Chondrocyte (in vitro differentiated cells): Measurements from ENCODE around the gene AOC2. TPM values are rescaled to one million over a fixed set of nuclear protein-coding genes. Genes with fewer than 3 reads are reported as not detected.
"Not testable (repeated sequence)": the region's sequence is repeated elsewhere in the genome, so short reads cannot be mapped to it uniquely, and the experiment has no call there.

Experiments used
- DNase-seq: peaks from one replicate; pipeline ENCODE4 v3.0.0; 2021; ENCODE audit warnings: mixed read lengths, low spot score
- H3K27ac Mint-ChIP-seq: one replicate; pipeline ENCODE4 v1.8.0; 2021; ENCODE audit warnings: mild to moderate bottlenecking, moderate library complexity, mixed read lengths; ENCODE audit not compliant: unreplicated experiment
- H3K27me3 Mint-ChIP-seq: 2 replicates; pipeline ENCODE4 v1.8.0; 2021; ENCODE audit warnings: low read depth, mixed read lengths
- H3K36me3 Mint-ChIP-seq: 2 replicates; pipeline ENCODE4 v1.8.0; 2021; ENCODE audit warnings: low read depth, mixed read lengths
- H3K4me1 Mint-ChIP-seq: 2 replicates; pipeline ENCODE4 v1.8.0; 2021; ENCODE audit warnings: low read depth, mild to moderate bottlenecking, mixed read lengths
- H3K4me3 Mint-ChIP-seq: one replicate; pipeline ENCODE4 v1.8.0; 2021; ENCODE audit warnings: mild to moderate bottlenecking, moderate library complexity, mixed read lengths; ENCODE audit not compliant: unreplicated experiment
- H3K9me3 Mint-ChIP-seq: 2 replicates; pipeline ENCODE4 v1.8.0; 2021; ENCODE audit warnings: low read depth, mixed read lengths
- CTCF ChIP-seq: fragments of 200-600 bp; sonication (generic); IDR thresholded peaks from 2 replicates; pipeline ENCODE4 v1.5.0; 2021; ENCODE audit warnings: antibody characterized with exemption, mild to moderate bottlenecking, moderate library complexity
- total RNA-seq: library from RNA; stranded (reverse); gene quantifications from 3 replicates; pipeline ENCODE4 v1.2.1, GENCODE V29; 2021

Gene AOC2
- total RNA-seq, 1 donor from 2014 or later = 1.4 TPM

- H3K27ac Mint-ChIP-seq = no peak overlapping the region
- H3K9me3 Mint-ChIP-seq = peaks cover 6% of the 10 kb centered on the region
- no peak overlapping the region for H3K4me3 Mint-ChIP-seq
- DNase-seq = no peak
- peaks cover 2% of the 10 kb centered on the region for H3K36me3 Mint-ChIP-seq
- peaks cover 7% of the 10 kb centered on the region for H3K4me1 Mint-ChIP-seq
- no peaks in the 10 kb centered on the region for H3K27me3 Mint-ChIP-seq
- no peak for TF ChIP-seq CTCF
Measured at GRCh38 chr17:42865638-42866094, 21.3 kb downstream of the AOC2 start.

- Mint-ChIP-seq H3K4me3 (no peak overlapping the region), H3K36me3 (peaks cover 2% of the 10 kb centered on the region), H3K27me3 (no peaks in the 10 kb centered on the region), H3K9me3 (peaks cover 6% of the 10 kb centered on the region), H3K27ac (no peak overlapping the region), H3K4me1 (peaks cover 7% of the 10 kb centered on the region)
- TF ChIP-seq CTCF = no peak
- no peak for DNase-seq
Measured at GRCh38 chr17:42866216-42866615, 21.8 kb downstream of the AOC2 start.

GRCh38 chr17:42866631-42867575, 22.5 kb downstream of the AOC2 start:
- TF ChIP-seq CTCF = no peak
- Mint-ChIP-seq H3K4me1 (peaks cover 7% of the 10 kb centered on the region), H3K36me3 (peaks cover 6% of the 10 kb centered on the region), H3K9me3 (peaks cover 11% of the 10 kb centered on the region), H3K27ac (peak overlapping the region; percentile 9), H3K4me3 (no peak overlapping the region), H3K27me3 (no peaks in the 10 kb centered on the region)
- no peak for DNase-seq

GRCh38 chr17:42867694-42868261, 23.4 kb downstream of the AOC2 start:
- H3K27ac Mint-ChIP-seq, H3K36me3 Mint-ChIP-seq, H3K4me1 Mint-ChIP-seq, H3K4me3 Mint-ChIP-seq, H3K27me3 Mint-ChIP-seq, DNase-seq: not testable (repeated sequence)
- peaks cover 11% of the 10 kb centered on the region for H3K9me3 Mint-ChIP-seq

GRCh38 chr17:42868338-42868737, 24.0 kb downstream of the AOC2 start:
- no peak for DNase-seq
- H3K4me3 Mint-ChIP-seq = no peak overlapping the region
- no peak for TF ChIP-seq CTCF
- H3K36me3 Mint-ChIP-seq = peaks cover 6% of the 10 kb centered on the region
- peaks cover 11% of the 10 kb centered on the region for H3K9me3 Mint-ChIP-seq
- peaks cover 2% of the 10 kb centered on the region for H3K27me3 Mint-ChIP-seq
- H3K27ac Mint-ChIP-seq = no peak overlapping the region
- peaks cover 11% of the 10 kb centered on the region for H3K4me1 Mint-ChIP-seq
